Subcutaneous abdominal adipose tissue (tissue), 5 donors: ENCODE results near the gene ABCA2.
A peak's percentile ranks its signal among the peaks of the same experiment; 100 is the strongest.
"Not testable (repeated sequence)": the region's sequence is repeated elsewhere in the genome, so short reads cannot be mapped to it uniquely, and the experiment has no call there.

Experiments used
- H3K27ac ChIP-seq: one replicate; pipeline ENCODE4 v1.7.0; 2013; ENCODE audit warnings: low read depth, mild to moderate bottlenecking, inconsistent platforms, low read length, moderate library complexity
- H3K27me3 ChIP-seq, 5 donors: one replicate each; pipeline ENCODE4 v1.7.0; 2013; ENCODE audit warnings: low read length in 5 of 5, inconsistent platforms in 1 of 5; ENCODE audit not compliant: control insufficient read depth in 5 of 5, insufficient read depth in 4 of 5
- H3K36me3 ChIP-seq, 5 donors: one replicate each; pipeline ENCODE4 v1.7.0; 2013; ENCODE audit warnings: low read length in 5 of 5; ENCODE audit not compliant: control insufficient read depth in 5 of 5, insufficient read depth in 5 of 5
- H3K4me1 ChIP-seq, 5 donors: one replicate each; pipeline ENCODE4 v1.7.0; 2013; ENCODE audit warnings: low read length in 5 of 5, mild to moderate bottlenecking in 3 of 5, moderate library complexity in 1 of 5; ENCODE audit not compliant: control insufficient read depth in 5 of 5, insufficient read depth in 5 of 5
- H3K4me3 ChIP-seq, 5 donors: one replicate each; pipeline ENCODE4 v1.7.0; 2013; ENCODE audit warnings: low read length in 5 of 5, low read depth in 1 of 5
- H3K9ac ChIP-seq, 5 donors: one replicate each; pipeline ENCODE4 v1.7.0; 2013; ENCODE audit warnings: low read length in 5 of 5, mild to moderate bottlenecking in 4 of 5, moderate library complexity in 3 of 5
- H3K9me3 ChIP-seq, 5 donors: one replicate each; pipeline ENCODE4 v1.7.0; 2013; ENCODE audit warnings: low read length in 5 of 5; ENCODE audit not compliant: control insufficient read depth in 5 of 5
- donor health status: healthy.
- donor health status: healthy.
- donor health status: healthy.
- donor health status: healthy.
- donor health status: healthy.

The ABCA2 gene

DNA sequence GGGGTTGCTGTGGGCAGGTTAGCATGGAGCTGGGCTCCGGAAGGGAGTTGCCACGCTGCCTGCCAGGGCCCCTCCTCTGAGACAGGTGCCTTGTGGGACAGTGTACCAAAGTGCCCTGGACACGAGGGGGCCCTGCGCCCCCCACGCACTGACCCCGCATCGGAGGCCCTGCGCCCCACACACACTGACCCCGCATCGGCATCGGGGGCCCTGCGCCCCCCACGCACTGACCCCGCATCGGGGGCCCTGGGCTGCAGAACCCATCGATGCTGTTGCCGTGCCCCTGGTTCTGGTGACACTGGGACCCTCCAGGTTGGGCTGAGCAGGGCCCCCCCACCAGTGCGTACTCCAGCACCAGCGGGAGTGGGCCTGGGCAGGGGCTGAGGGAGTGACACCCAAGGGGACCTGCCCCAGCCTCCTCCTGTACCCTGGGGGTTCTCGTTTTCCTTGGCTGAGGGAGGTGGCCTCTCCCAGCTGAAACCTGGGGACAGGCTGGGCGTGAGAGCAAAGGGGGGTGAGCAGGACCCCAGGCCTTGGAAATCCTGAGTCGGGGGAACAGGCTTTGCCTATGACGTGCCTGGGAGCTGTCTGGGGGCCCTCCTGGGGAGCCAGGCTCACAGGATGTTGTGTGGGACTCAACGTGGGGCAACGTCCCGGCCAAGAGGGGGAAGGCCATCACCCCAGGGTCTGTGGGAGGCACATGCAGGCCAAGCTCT is 35.4 kb upstream of the ABCA2 start:
- Histone ChIP-seq H3K4me3 (no peak overlapping the region), H3K27ac (no peak overlapping the region), H3K9me3 (no peaks in the 10 kb centered on the region), H3K27me3 (peaks cover 0 to 7% (median under 1%) of the 10 kb centered on the region in 5 donors), H3K4me1 (peaks cover 0 to 4% (median 0%) of the 10 kb centered on the region in 5 donors), H3K9ac (no peak overlapping the region), H3K36me3 (no peaks in the 10 kb centered on the region)

DNA sequence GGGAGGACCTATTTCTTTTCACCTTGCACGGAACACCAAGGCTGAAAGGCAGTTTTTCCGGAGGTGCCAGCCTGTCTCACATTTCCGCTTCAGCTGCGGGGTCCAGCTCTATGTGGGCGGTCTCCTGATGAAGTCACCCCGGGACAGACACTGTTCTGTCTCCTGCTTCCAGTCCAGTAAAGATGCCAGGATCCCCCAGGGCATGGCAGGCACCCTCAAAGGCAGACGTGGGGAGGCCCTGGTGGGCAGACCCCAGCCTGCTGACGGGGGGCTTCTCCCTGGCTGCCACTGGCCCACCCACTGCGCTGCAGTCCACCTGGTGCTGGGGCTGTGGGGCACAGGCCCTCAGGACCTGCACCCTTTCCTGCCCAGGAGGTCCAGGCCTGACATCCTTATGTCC is 34.8 kb upstream of the ABCA2 start:
- H3K27ac ChIP-seq, H3K36me3 ChIP-seq, H3K4me1 ChIP-seq, H3K9me3 ChIP-seq, H3K4me3 ChIP-seq, H3K9ac ChIP-seq, H3K27me3 ChIP-seq: not testable (repeated sequence)

DNA sequence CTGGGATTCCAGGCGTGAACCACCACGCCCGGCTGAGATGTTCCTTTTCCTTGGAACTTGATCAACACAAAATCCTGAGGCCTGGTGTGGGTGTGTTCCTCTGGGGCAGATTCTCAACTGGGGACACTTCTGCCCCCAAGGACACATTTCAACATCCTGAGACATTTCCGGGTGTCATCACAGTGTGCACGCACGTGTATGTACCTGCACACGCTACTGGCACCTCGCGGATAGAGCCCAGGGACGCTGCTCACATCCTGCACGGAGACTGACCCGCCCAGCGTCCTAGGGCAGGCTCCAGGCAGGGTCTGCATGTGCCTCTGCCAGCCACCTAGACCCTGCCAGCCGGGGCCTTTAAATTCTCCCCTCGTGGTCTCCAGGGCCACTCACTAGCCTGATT is 34.3 kb upstream of the ABCA2 start:
- no peak overlapping the region for H3K27ac ChIP-seq
- H3K9me3 ChIP-seq: no peaks in the 10 kb centered on the region
- H3K4me3 ChIP-seq: no peak overlapping the region
- no peak overlapping the region for H3K9ac ChIP-seq
- no peaks in the 10 kb centered on the region for H3K36me3 ChIP-seq
- peaks cover 0 to 2% (median 0%) of the 10 kb centered on the region in 5 donors for H3K27me3 ChIP-seq
- peaks cover 0 to 4% (median 0%) of the 10 kb centered on the region in 5 donors for H3K4me1 ChIP-seq

DNA sequence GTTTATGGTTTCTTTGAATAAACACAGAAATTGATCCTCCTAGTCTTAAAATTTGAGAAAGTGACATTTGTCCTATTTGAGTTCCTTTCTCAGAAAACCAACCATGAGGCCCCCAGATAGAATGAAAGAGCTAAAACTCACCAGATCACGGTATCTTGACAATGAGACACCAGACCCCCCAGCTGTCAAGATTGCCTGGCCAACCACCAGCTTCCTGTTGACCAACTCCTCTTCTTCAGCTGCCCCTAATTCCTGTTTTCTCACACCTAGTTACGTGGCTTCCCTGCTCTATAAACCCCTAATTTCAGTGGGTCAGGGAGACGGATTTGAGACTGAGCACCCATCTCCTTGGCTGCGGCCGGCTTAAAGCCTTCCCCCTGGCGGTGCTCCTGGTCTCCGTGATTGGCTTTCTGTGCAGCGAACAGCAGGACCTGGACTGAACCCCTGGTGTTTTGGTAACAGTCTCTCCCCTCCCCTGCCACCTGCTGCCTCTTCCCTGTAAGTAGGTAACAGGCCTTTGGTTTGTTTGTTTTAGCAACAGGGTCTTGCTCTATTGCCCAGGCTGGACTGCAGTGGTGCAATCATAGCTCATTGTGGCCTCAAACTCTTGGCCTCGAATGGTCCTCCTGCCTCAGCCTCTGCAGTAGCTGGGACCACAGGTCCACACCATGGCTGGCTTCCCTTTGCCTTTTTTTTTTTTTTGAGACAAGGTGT is 30.6 kb upstream of the ABCA2 start:
- no peaks in the 10 kb centered on the region for H3K36me3 ChIP-seq
- peaks cover 5 to 19% (median 14%) of the 10 kb centered on the region in 5 donors for H3K27me3 ChIP-seq
- H3K9me3 ChIP-seq: no peaks in the 10 kb centered on the region
- no peak overlapping the region for H3K27ac ChIP-seq
- H3K4me1 ChIP-seq: peaks cover 0 to 26% (median 20%) of the 10 kb centered on the region in 5 donors
- no peak overlapping the region for H3K9ac ChIP-seq
- H3K4me3 ChIP-seq: no peak overlapping the region

DNA sequence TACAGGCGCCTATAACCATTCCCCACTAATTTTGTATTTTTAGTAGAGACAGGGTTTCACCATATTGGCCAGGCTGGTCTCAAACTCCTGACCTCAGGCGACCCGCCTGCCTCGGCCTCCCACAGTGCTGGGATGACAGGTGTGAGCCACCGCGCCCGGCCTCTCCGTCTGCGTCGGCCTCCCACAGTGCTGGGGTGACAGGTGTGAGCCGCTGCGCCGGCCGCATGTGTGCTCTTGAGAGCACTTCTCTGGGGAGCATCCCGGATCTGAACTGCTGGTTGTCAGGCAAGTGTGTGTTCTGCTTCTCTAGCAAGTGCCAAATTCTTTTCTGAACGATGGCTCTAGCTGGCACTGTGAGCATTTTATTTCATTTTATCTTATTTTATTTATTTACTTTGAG is 29.5 kb upstream of the ABCA2 start:
- Histone ChIP-seq H3K27ac (no peak overlapping the region), H3K4me1 (peaks cover 0 to 37% (median 27%) of the 10 kb centered on the region in 5 donors), H3K27me3 (peaks cover 13 to 30% (median 23%) of the 10 kb centered on the region in 5 donors), H3K36me3 (no peaks in the 10 kb centered on the region), H3K4me3 (no peak overlapping the region), H3K9ac (no peak overlapping the region), H3K9me3 (no peaks in the 10 kb centered on the region)

DNA sequence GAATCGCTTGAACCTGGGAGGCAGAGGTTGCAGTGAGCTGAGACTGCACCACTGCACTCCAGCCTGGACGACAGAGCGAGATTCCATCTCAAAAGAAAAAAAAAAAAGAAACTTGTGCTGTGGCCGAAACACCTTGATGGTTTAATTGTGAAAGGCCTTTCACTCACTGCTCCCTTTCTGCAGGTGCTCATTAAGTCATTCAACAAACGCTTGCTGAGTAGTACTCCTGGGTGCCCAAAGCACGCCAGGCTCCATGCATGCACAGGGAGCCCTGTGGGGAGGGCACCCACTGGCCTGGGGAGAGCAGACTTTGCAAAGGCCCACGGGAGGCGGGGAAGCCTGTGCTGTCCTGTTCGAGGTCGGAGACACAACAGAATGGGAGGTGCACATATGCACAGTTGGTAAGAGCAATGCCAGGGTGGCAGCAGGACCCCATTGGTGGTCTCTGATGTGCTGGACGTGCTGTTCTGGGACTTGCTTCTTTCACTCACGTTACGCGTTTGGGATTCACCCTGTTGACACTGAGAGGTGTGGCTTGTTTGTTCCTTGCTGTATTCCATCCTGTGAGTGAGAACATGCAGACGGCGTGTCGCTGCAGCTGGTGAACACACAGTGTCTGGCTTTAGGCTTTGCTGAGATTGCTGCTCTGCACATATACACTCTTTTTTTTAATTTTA is 28.8 kb upstream of the ABCA2 start:
- H3K4me1 ChIP-seq: peaks cover 0 to 39% (median 27%) of the 10 kb centered on the region in 5 donors

DNA sequence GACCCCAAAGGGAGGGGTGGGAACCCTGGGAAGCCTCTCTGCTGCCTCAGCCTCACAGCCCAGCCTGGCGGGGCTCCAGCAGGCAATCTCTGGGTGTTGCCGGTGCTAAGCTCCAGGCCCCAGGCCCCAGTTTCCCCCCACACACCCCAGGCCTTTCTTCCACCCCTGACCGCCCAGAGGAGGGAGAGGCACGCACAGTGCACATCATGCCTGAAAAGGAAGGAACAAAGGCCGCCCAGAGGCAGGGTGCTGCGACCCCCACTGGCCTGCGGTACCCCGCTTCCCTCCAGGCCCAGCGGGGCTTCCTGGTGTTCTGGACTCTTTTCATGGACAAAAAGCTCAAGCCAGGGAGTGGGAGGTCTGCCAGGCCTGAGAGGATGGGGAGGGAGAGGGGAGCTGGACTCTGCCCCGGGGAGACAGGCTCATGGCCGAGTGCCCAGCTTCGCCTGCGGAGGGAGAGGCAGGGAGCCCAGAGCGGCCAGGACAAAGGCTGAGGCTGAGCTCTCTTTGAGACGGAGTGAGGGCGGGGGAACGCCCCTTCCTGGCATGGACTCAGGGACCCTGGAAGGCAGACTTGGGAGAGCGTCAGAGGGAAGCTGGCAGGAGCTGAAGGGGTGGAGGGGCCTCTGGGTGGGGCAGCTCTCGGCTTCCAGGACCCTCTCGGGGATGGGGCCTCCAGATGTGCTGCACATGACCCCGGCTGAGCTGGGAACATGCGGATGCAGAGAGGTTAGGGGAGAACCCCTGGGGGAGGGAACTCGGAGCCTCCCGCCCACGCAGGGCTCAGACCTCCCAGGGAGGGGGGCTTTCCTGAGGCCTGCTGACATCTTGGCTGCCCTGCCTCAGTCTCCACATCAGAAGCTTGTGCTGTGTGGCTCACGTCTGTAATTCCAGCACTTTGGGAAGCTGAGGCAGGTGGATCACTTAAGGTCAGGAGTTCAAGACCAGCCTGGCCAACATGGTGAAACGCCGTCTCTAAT is 27.6 kb upstream of the ABCA2 start:
- H3K4me1 ChIP-seq: peaks cover 0 to 39% (median 27%) of the 10 kb centered on the region in 5 donors
- peaks cover 30 to 46% (median 40%) of the 10 kb centered on the region in 5 donors for H3K27me3 ChIP-seq
- no peaks in the 10 kb centered on the region for H3K9me3 ChIP-seq
- H3K36me3 ChIP-seq: no peaks in the 10 kb centered on the region
- H3K27ac ChIP-seq: no peak overlapping the region
- peak overlapping the region in 1 of 5 donors; percentile 28 for H3K9ac ChIP-seq
- H3K4me3 ChIP-seq: peak overlapping the region in 1 of 5 donors; percentile 37

More for the DNA sequence above, 28.8 kb upstream of the ABCA2 start:
- H3K9ac ChIP-seq: no peak overlapping the region
- no peaks in the 10 kb centered on the region for H3K9me3 ChIP-seq
- no peaks in the 10 kb centered on the region for H3K36me3 ChIP-seq
- H3K27ac ChIP-seq: no peak overlapping the region
- H3K4me3 ChIP-seq: no peak overlapping the region
- H3K27me3 ChIP-seq: peaks cover 20 to 34% (median 30%) of the 10 kb centered on the region in 5 donors

DNA sequence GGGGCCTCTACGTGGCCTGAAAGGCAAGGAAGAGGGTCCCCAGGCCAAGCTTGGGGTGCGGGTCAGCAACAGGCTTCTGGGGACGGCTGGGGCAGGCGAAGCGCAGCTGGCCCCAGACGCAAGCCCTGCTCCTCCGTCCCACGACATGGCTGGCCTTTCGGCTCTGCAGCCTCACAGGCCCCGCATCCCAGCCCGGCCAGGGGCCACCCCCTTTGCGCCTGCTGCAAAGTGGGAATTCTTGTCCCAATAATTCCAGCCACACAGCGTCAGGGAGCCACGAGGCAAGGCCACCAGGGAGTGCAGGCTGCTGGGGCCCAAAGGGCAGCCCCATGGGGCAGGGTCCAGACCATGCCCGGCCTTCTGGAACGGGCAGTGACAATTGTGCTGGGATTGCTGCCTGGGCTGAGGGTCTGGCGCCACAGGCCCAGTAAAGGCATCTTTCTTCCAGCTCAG is 26.9 kb upstream of the ABCA2 start:
- Histone ChIP-seq H3K27ac (no peak overlapping the region), H3K27me3 (peaks cover 37 to 53% (median 47%) of the 10 kb centered on the region in 5 donors), H3K36me3 (no peaks in the 10 kb centered on the region), H3K9ac (no peak overlapping the region), H3K9me3 (no peaks in the 10 kb centered on the region), H3K4me1 (peaks cover 0 to 39% (median 27%) of the 10 kb centered on the region in 5 donors), H3K4me3 (no peak overlapping the region)
